Lower leg skin (tissue), 3 donors: ENCODE measurements around the gene SPATA3.

ENCODE experiments used
- CTCF ChIP-seq, 3 donors: fragments of 450-650 bp; IDR thresholded peaks; one replicate each; pipeline ENCODE4 v1.5.1; 2016; ENCODE audit warnings: antibody characterized with exemption in 3 of 3, mild to moderate bottlenecking in 3 of 3, moderate library complexity in 2 of 3
- POLR2A ChIP-seq, 2 donors: fragments of 450-650 bp; IDR thresholded peaks; one replicate each; pipeline ENCODE4 v1.6.1; 2016 to 2017; ENCODE audit warnings: antibody characterized with exemption in 2 of 2, mild to moderate bottlenecking in 1 of 2, moderate library complexity in 1 of 2

GRCh38 chr2:230989731-230990130 lies 6.2 kb upstream of the SPATA3 start:
- no peak for TF ChIP-seq CTCF (IDR thresholded peaks at IDR 0.05)
- TF ChIP-seq POLR2A (IDR thresholded peaks at IDR 0.05), result no peak
